GM21786 (cell line): ENCODE measurements around the gene ASIC5.
"Not testable (repeated sequence)": the region's sequence is repeated elsewhere in the genome, so short reads cannot be mapped to it uniquely, and the experiment has no call there.

Experiments used
- ATAC-seq: cut with Tn5 transposase; IDR thresholded peaks from one replicate; pipeline ENCODE4 v1.9.1; 2021; ENCODE audit not compliant: unreplicated experiment

The ASIC5 gene

GRCh38 chr4:155802190-155802959 is 63.7 kb downstream of the ASIC5 start:
- ATAC-seq, result no peak

GRCh38 chr4:155800685-155801343 is 65.3 kb downstream of the ASIC5 start:
- no peak for ATAC-seq

GRCh38 chr4:155799794-155800123 is 66.3 kb downstream of the ASIC5 start:
- no peak for ATAC-seq

- ATAC-seq, result no peak
Observed at GRCh38 chr4:155799116-155799793, 66.8 kb downstream of the ASIC5 start.

GRCh38 chr4:155797581-155797980 is 68.5 kb downstream of the ASIC5 start:
- ATAC-seq, result not testable (repeated sequence)

- ATAC-seq, result peak; percentile 97
Observed at GRCh38 chr4:155795991-155796390, 70.1 kb downstream of the ASIC5 start.

GRCh38 chr4:155794589-155795236 is 71.4 kb downstream of the ASIC5 start:
- no peak for ATAC-seq

GRCh38 chr4:155789982-155790381 is 76.1 kb downstream of the ASIC5 start:
- ATAC-seq, result no peak

- no peak for ATAC-seq
Observed at GRCh38 chr4:155789391-155789790, 76.7 kb downstream of the ASIC5 start.

- peak; percentile 98 for ATAC-seq
Observed at GRCh38 chr4:155787113-155787710, 78.9 kb downstream of the ASIC5 start.

GRCh38 chr4:155785828-155786227 is 80.2 kb downstream of the ASIC5 start:
- ATAC-seq, result no peak

GRCh38 chr4:155784637-155785036 is 81.4 kb downstream of the ASIC5 start:
- ATAC-seq, result no peak

- no peak for ATAC-seq
Observed at GRCh38 chr4:155781249-155781831, 84.7 kb downstream of the ASIC5 start.

GRCh38 chr4:155780775-155781174 is 85.3 kb downstream of the ASIC5 start:
- ATAC-seq, result no peak
